IPS-18a (cell line): ENCODE measurements around the gene SND1.
"Not testable (repeated sequence)": the region's sequence is repeated elsewhere in the genome, so short reads cannot be mapped to it uniquely, and the experiment has no call there.

Source experiments
- H3K27ac ChIP-seq: one replicate; pipeline ENCODE4 v1.5.1; 2013; ENCODE audit warnings: low read length
- H3K27me3 ChIP-seq: one replicate; pipeline ENCODE4 v1.6.1; 2013; ENCODE audit warnings: mild to moderate bottlenecking, low read length; ENCODE audit not compliant: control insufficient read depth, insufficient read depth
- H3K36me3 ChIP-seq: one replicate; pipeline ENCODE4 v1.6.1; 2013; ENCODE audit warnings: low read depth, low read length; ENCODE audit not compliant: control insufficient read depth
- H3K4me1 ChIP-seq: one replicate; pipeline ENCODE4 v1.6.1; 2013; ENCODE audit warnings: low read depth, low read length; ENCODE audit not compliant: control insufficient read depth
- H3K4me3 ChIP-seq: one replicate; pipeline ENCODE4 v1.5.1; 2013; ENCODE audit warnings: low read length
- H3K9ac ChIP-seq: one replicate; pipeline ENCODE4 v1.6.1; 2013; ENCODE audit warnings: mild to moderate bottlenecking, low read length, moderate library complexity
- H3K9me3 ChIP-seq: one replicate; pipeline ENCODE4 v1.6.1; 2013; ENCODE audit warnings: low read depth, low read length; ENCODE audit not compliant: control insufficient read depth

The SND1 gene

GRCh38 chr7:127953423-127954356 is 301.7 kb downstream of the SND1 start:
- no peak overlapping the region for H3K9ac ChIP-seq
- no peak overlapping the region for H3K27ac ChIP-seq
- no peaks in the 10 kb centered on the region for H3K27me3 ChIP-seq
- H3K9me3 ChIP-seq: no peaks in the 10 kb centered on the region
- H3K4me1 ChIP-seq: peaks cover 24% of the 10 kb centered on the region
- H3K4me3 ChIP-seq: no peak overlapping the region
- H3K36me3 ChIP-seq: no peaks in the 10 kb centered on the region

DNA sequence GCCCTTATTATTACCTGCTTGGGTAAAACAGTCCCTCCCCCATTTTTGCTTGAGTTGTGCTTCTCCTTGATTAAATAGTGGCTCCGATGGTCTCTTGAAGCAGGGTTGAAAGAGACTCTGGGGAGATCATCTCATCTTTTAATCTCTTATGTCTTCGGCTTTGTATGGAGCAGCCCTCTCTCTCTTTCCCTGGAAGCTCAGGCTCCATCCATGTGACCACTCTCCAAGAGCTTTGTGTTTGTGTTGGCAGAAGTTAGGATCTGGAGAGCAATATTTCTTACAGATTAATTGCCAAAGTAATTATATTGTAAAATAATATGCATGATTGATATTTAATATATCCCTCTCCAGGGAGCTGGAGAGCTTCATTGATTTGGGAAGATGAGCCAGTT is 302.4 kb downstream of the SND1 start:
- no peaks in the 10 kb centered on the region for H3K36me3 ChIP-seq

GRCh38 chr7:127955051-127955531 is 303.1 kb downstream of the SND1 start:
- Histone ChIP-seq H3K36me3 (no peaks in the 10 kb centered on the region), H3K9ac (no peak overlapping the region), H3K4me1 (peaks cover 11% of the 10 kb centered on the region), H3K27me3 (no peaks in the 10 kb centered on the region), H3K27ac (no peak overlapping the region), H3K9me3 (no peaks in the 10 kb centered on the region), H3K4me3 (no peak overlapping the region)

More for the DNA sequence above, 302.4 kb downstream of the SND1 start:
- peaks cover 17% of the 10 kb centered on the region for H3K4me1 ChIP-seq
- no peaks in the 10 kb centered on the region for H3K27me3 ChIP-seq
- H3K9me3 ChIP-seq: no peaks in the 10 kb centered on the region
- H3K9ac ChIP-seq: no peak overlapping the region
- H3K4me3 ChIP-seq: no peak overlapping the region
- no peak overlapping the region for H3K27ac ChIP-seq

- peaks cover 11% of the 10 kb centered on the region for H3K4me1 ChIP-seq
- no peaks in the 10 kb centered on the region for H3K27me3 ChIP-seq
- no peak overlapping the region for H3K27ac ChIP-seq
- H3K36me3 ChIP-seq: no peaks in the 10 kb centered on the region
- H3K9ac ChIP-seq: no peak overlapping the region
- no peaks in the 10 kb centered on the region for H3K9me3 ChIP-seq
- no peak overlapping the region for H3K4me3 ChIP-seq
Observed at GRCh38 chr7:127957886-127958285, 305.9 kb downstream of the SND1 start.

DNA sequence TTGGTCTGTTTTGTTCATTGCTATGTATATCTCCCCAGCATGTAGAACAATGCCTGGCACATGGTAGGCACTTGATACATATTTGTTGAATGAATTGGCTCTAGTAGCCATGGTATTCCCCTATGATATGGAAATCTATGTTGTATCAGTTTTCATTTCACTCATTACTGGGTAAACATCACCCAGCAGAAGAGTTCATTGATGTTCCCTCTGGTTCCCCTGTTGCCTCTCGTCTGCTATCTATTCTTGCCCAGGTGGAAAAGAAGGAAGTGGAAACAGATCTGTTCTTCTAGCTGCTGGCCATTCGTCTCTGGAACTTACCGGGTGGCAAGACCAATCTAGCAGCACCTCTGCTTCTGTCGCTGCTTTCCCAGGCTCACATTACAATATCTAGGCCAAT is 307.8 kb downstream of the SND1 start:
- H3K27ac ChIP-seq: no peak overlapping the region
- H3K4me1 ChIP-seq: no peaks in the 10 kb centered on the region
- H3K4me3 ChIP-seq: no peak overlapping the region
- no peaks in the 10 kb centered on the region for H3K27me3 ChIP-seq
- H3K9ac ChIP-seq: no peak overlapping the region
- H3K9me3 ChIP-seq: no peaks in the 10 kb centered on the region
- no peaks in the 10 kb centered on the region for H3K36me3 ChIP-seq

DNA sequence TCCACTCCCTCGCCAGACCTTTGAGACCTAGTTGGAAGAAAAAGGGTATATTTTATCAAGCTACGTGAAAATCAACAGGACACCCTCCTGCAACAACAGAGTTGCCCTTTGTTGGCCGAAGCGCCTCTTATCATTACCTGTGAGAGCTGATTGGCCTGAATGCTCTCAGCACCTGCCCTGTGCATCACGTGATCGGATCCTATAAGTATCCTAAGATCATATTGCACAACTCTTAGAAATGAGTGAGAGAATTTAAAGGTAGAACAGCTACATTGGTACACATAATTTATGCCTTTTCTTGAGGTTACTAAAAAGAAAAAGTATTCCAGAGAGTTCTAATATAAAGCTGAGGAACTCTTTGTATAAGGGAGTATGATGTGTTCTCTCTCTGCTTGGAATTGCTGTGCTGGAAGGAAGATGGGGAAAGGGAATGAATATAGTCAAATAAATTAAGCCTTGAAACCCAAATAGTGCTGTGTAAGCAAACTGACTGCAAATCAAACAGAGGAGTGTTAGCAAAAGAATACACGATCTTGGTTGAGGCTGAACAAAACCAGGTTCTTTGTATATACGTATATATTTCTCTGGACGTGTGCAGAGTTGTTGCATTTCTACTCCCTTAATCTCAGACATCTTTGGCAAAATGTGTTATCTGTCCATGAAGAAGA is 309.9 kb downstream of the SND1 start:
- Histone ChIP-seq H3K4me1 (no peaks in the 10 kb centered on the region), H3K36me3 (no peaks in the 10 kb centered on the region), H3K27me3 (no peaks in the 10 kb centered on the region), H3K9me3 (no peaks in the 10 kb centered on the region), H3K9ac (no peak overlapping the region), H3K4me3 (no peak overlapping the region), H3K27ac (no peak overlapping the region)

- Histone ChIP-seq H3K27me3 (no peaks in the 10 kb centered on the region), H3K27ac (no peak overlapping the region), H3K4me1 (no peaks in the 10 kb centered on the region), H3K4me3 (no peak overlapping the region), H3K9ac (no peak overlapping the region), H3K36me3 (no peaks in the 10 kb centered on the region), H3K9me3 (no peaks in the 10 kb centered on the region)
Observed at GRCh38 chr7:127962589-127963361, 310.8 kb downstream of the SND1 start.

DNA sequence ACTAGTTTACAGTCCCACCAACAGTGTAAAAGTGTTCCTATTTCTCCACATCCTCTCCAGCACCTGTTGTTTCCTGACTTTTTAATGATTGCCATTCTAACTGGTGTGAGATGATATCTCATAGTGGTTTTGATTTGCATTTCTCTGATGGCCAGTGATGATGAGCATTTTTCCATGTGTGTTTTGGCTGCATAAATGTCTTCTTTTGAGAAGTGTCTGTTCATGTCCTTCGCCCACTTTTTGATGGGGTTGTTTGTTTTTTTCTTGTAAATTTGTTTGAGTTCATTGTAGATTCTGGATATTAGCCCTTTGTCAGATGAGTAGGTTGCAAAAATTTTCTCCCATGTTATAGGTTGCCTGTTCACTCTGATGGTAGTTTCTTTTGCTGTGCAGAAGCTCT is 311.9 kb downstream of the SND1 start:
- not testable (repeated sequence) for H3K9me3 ChIP-seq, H3K4me1 ChIP-seq, H3K27ac ChIP-seq, H3K9ac ChIP-seq, H3K4me3 ChIP-seq, H3K36me3 ChIP-seq, H3K27me3 ChIP-seq

DNA sequence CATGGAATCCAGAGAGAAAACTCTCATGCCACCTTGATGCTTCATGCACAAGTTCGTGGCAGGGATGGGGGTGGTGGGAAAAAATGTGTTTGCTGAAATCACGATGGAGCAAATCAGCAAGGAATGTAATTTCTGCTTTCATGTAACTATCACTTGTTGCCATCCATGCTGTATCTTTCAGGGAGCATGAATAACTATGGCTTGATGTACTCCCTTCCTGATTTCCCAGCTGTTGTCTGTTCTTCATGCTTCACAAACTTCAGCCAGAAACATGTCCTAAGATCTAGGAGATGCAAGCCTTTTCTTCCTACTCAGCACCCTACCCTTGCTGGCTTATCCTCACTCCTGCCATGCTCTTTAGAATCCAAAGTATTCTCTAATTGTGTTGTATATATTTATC is 315.3 kb downstream of the SND1 start:
- Histone ChIP-seq H3K4me3 (no peak overlapping the region), H3K36me3 (no peaks in the 10 kb centered on the region), H3K27ac (no peak overlapping the region), H3K9ac (no peak overlapping the region), H3K4me1 (no peaks in the 10 kb centered on the region), H3K27me3 (no peaks in the 10 kb centered on the region), H3K9me3 (no peaks in the 10 kb centered on the region)

DNA sequence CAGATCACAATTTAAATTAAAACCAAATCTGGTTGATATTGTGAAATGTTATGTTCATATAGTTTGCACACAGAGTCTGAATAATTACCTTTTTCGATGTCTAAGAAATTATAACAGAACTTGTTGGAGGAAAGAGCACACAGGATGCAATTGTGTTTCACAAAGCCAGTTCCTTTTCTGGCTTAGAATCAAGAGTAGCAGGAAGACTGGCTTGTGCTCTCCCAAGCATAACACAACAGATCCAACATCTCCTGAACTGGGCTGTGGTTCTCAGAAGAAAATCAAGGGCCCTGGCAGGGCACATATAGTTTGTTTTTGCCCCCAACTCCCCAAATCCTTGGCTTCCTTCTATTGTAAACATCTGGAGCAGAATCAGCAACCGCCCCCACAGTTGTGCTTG is 316.6 kb downstream of the SND1 start:
- H3K9me3 ChIP-seq: no peaks in the 10 kb centered on the region

GRCh38 chr7:127973832-127974231 is 321.8 kb downstream of the SND1 start:
- Histone ChIP-seq H3K9ac (no peak overlapping the region), H3K27me3 (no peaks in the 10 kb centered on the region), H3K36me3 (no peaks in the 10 kb centered on the region), H3K4me3 (no peak overlapping the region), H3K27ac (no peak overlapping the region), H3K4me1 (no peaks in the 10 kb centered on the region), H3K9me3 (peaks cover 2% of the 10 kb centered on the region)

More for the DNA sequence above, 316.6 kb downstream of the SND1 start:
- Histone ChIP-seq H3K36me3 (no peaks in the 10 kb centered on the region), H3K9ac (no peak overlapping the region), H3K4me1 (no peaks in the 10 kb centered on the region), H3K27ac (no peak overlapping the region), H3K4me3 (no peak overlapping the region), H3K27me3 (no peaks in the 10 kb centered on the region)
